ENCODE measurements around the gene PLPPR3. TPM values are rescaled to one million over a fixed set of nuclear protein-coding genes. Genes with fewer than 3 reads are reported as not detected.

The PLPPR3 gene
- total and polyA plus RNA-seq, 9 of the 15 experiments (the other 6 are each of a cell fraction or from before 2014, with no cell fraction given): 0.01 to 48.2 (median 8.6) TPM

- TF ChIP-seq SIN3B (IDR thresholded peaks at IDR 0.05; ENCODE audit: low read depth): no peak
- peak; percentile 63 for TF ChIP-seq HDAC3 (IDR thresholded peaks at IDR 0.05; ENCODE audit: borderline replicate concordance, partially characterized antibody)
- TF ChIP-seq SREBF2 (CRISPR knock-in tag; IDR thresholded peaks at IDR 0.05): no peak
- TF ChIP-seq ZNF75A (CRISPR knock-in tag; IDR thresholded peaks at IDR 0.05): no peak
- TF ChIP-seq MLLT1 (IDR thresholded peaks at IDR 0.05): 0 out of 4 replicates have a peak, but pooled peaks of 1 of the 2 experiments have one; percentile 16
- TF ChIP-seq ARID1B (IDR thresholded peaks at IDR 0.05): peak; percentile 82
- no peak for TF ChIP-seq ZNF280B (CRISPR knock-in tag; IDR thresholded peaks at IDR 0.05)
- TF ChIP-seq CREBBP (IDR thresholded peaks at IDR 0.05; ENCODE audit: low read depth, low read length): no peak
- peak; percentile 63 for TF ChIP-seq CHD2 (IDR thresholded peaks at IDR 0.05; ENCODE audit: low read depth, low read length)
- TF ChIP-seq ZNF785 (CRISPR knock-in tag; IDR thresholded peaks at IDR 0.05): no peak
- no peak for TF ChIP-seq HMBOX1 (IDR thresholded peaks at IDR 0.05)
- TF ChIP-seq DDX20 (tag; IDR thresholded peaks at IDR 0.05; ENCODE audit: low read depth): no peak
- no peak for TF ChIP-seq SMARCA5 (IDR thresholded peaks at IDR 0.05)
- no peak for TF ChIP-seq RFX5 (IDR thresholded peaks at IDR 0.05; ENCODE audit: low read depth, low read length)
- peak in 1 of 2 experiments; percentile 74; a peak in 2 of 4 replicates for TF ChIP-seq MAZ (CRISPR knock-in tag; conservative IDR thresholded peaks at IDR 0.05 in 1 of 2, IDR thresholded peaks at IDR 0.05 in 1 of 2)
- no peak for TF ChIP-seq ZNF511 (CRISPR knock-in tag; IDR thresholded peaks at IDR 0.05)
- TF ChIP-seq NRF1 (conservative IDR thresholded peaks at IDR 0.05 in 1 of 2, IDR thresholded peaks at IDR 0.05 in 1 of 2): no peak
- no peak for TF ChIP-seq HCFC1 (IDR thresholded peaks at IDR 0.05; ENCODE audit: low read depth, low read length)
- TF ChIP-seq ZBTB26 (CRISPR knock-in tag; IDR thresholded peaks at IDR 0.05): no peak
- peak; percentile 58; the same call in 1 of the 2 replicates for TF ChIP-seq MECOM (CRISPR knock-in tag; IDR thresholded peaks at IDR 0.05)
- no peak for TF ChIP-seq MCM7 (IDR thresholded peaks at IDR 0.05)
- no peak for TF ChIP-seq ZNF41 (CRISPR knock-in tag; conservative IDR thresholded peaks at IDR 0.05)
- TF ChIP-seq IRF2 (CRISPR knock-in tag; IDR thresholded peaks at IDR 0.05): no peak
Measured at GRCh38 chr19:791567-792305, 30.0 kb downstream of the PLPPR3 start (continued).

All from K562 (cell line).